CD4-positive, alpha-beta T cell (primary cell): ENCODE results near the gene COL24A1. TPM values are rescaled to one million over a fixed set of nuclear protein-coding genes. Genes with fewer than 3 reads are reported as not detected.

ENCODE experiments used
- ATAC-seq: fragments of 200-7000 bp; cut with Tn5 transposase; one replicate; pipeline ENCODE4 v1.10.0; 2022; ENCODE audit warnings: mild to moderate bottlenecking; ENCODE audit not compliant: poor library complexity
- CTCF ChIA-PET: fragments of 350-600 bp; sonication (Branson Sonifier 250); formaldehyde crosslinking; loops from one replicate; lab custom pipeline; 2021; ENCODE audit warnings: antibody characterized with exemption, inconsistent platforms; lab: Charles Lee
- POLR2A ChIA-PET: fragments of 350-600 bp; sonication (Branson Sonifier 250); formaldehyde crosslinking; loops from one replicate; lab custom pipeline; 2021; ENCODE audit warnings: antibody characterized with exemption, inconsistent platforms; lab: Charles Lee
- DNase-seq, 14 experiments: peaks; one replicate each; pipeline ENCODE4 v3.0.0-alpha.2; 2013 to 2020; ENCODE audit warnings: mixed read lengths in 2 of 14
- H3K27ac ChIP-seq, 2 donors: one replicate each; pipeline versions ENCODE4 v1.5.1 to v1.7.0; 2013; ENCODE audit warnings: low read length in 2 of 2, low read depth in 1 of 2, mild to moderate bottlenecking in 1 of 2
- H3K27me3 ChIP-seq, 2 experiments: 1 replicate in 1 of 2; 2 replicates in 1 of 2; pipeline versions ENCODE4 v1.6.1 to v1.7.0; 2013; ENCODE audit warnings: low read length in 2 of 2, control low read depth in 1 of 2, mild to moderate bottlenecking in 1 of 2, moderate library complexity in 1 of 2; ENCODE audit not compliant: insufficient read depth in 2 of 2, control insufficient read depth in 1 of 2
- H3K36me3 ChIP-seq: one replicate; pipeline ENCODE4 v1.6.1; 2013; ENCODE audit warnings: low read length, control low read depth; ENCODE audit not compliant: insufficient read depth
- H3K4me1 ChIP-seq: one replicate; pipeline ENCODE4 v1.6.1; 2013; ENCODE audit warnings: low read length, control low read depth; ENCODE audit not compliant: insufficient read depth
- H3K4me3 ChIP-seq: one replicate; pipeline ENCODE4 v1.5.1; 2013; ENCODE audit warnings: mild to moderate bottlenecking, low read length, moderate library complexity
- H3K9me3 ChIP-seq, 2 experiments: 1 replicate in 1 of 2; 2 replicates in 1 of 2; pipeline versions ENCODE4 v1.6.1 to v1.7.0; 2013; ENCODE audit warnings: low read length in 2 of 2, mild to moderate bottlenecking in 2 of 2, control low read depth in 1 of 2, moderate library complexity in 1 of 2; ENCODE audit not compliant: control insufficient read depth in 1 of 2, insufficient read depth in 1 of 2
- H3K27ac Mint-ChIP-seq: one replicate; pipeline ENCODE4 v1.8.0; 2020; ENCODE audit warnings: mixed read lengths
- H3K27me3 Mint-ChIP-seq: one replicate; pipeline ENCODE4 v1.8.0; 2021; ENCODE audit warnings: mixed read lengths
- H3K36me3 Mint-ChIP-seq: one replicate; pipeline ENCODE4 v1.8.0; 2021; ENCODE audit warnings: low read depth, mixed read lengths
- H3K4me1 Mint-ChIP-seq: one replicate; pipeline ENCODE4 v1.8.0; 2021; ENCODE audit warnings: low read depth, mixed read lengths
- H3K4me3 Mint-ChIP-seq: one replicate; pipeline ENCODE4 v1.8.0; 2020; ENCODE audit warnings: mild to moderate bottlenecking, mixed read lengths
- H3K9me3 Mint-ChIP-seq: one replicate; pipeline ENCODE4 v1.8.0; 2020; ENCODE audit warnings: mixed read lengths
- intact Hi-C, 2 experiments: fragments of 100-400 bp; cut with DNase I in 1 of 2; cut with micrococcal nuclease in 1 of 2; formaldehyde crosslinking; loops; one replicate each; pipeline versions ENCODE4 v1.15.1 to v1.9.0; 2023 to 2025; cut with DNase I, micrococcal nuclease
- total RNA-seq, 174 experiments: library from RNA in 2 of 174; stranded (reverse) in 2 of 174; gene quantifications; one replicate each; pipeline ENCODE4 v1.2.3 and lab custom pipeline; 2021 to 2026
- TF ChIP-seq, protein P1 (sequence below): fragments of 200-600 bp; IDR thresholded peaks from one replicate; pipeline ENCODE4 v1.8.0; 2022; ENCODE audit warnings: antibody characterized with exemption, mild to moderate bottlenecking

Gene COL24A1
- total RNA-seq, 2 experiments from 2014 or later, result 0.25 TPM; not detected in 1

DNA sequence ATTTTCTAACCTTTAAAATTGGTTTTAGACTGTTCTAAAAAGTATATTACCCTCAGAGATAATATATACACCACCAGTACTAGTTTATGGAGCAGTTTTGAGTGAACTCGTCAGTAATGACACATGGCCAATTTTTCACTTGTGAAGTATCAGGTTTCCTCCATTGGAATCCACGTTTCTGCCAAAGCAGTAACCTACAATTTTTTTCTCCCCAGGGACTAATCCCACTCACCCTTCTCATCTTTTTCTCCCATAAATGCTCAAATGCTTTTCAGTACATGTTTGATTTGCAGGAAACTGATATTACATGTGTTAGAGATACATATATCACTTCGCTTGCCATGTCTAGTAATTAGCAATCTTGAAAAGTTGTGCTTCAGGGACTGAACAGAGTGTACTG lies 94.1 kb downstream of the COL24A1 start:
- Mint-ChIP-seq H3K27ac (no peak overlapping the region), H3K4me1 (no peaks in the 10 kb centered on the region), H3K36me3 (no peaks in the 10 kb centered on the region), H3K4me3 (no peak overlapping the region), H3K27me3 (no peaks in the 10 kb centered on the region), H3K9me3 (no peaks in the 10 kb centered on the region)
- ChIA-PET POLR2A (no interaction called here), CTCF (no interaction called here)
- H3K4me1 ChIP-seq, result no peaks in the 10 kb centered on the region
- no peak overlapping the region for H3K27ac ChIP-seq
- TF ChIP-seq, protein P1, sequence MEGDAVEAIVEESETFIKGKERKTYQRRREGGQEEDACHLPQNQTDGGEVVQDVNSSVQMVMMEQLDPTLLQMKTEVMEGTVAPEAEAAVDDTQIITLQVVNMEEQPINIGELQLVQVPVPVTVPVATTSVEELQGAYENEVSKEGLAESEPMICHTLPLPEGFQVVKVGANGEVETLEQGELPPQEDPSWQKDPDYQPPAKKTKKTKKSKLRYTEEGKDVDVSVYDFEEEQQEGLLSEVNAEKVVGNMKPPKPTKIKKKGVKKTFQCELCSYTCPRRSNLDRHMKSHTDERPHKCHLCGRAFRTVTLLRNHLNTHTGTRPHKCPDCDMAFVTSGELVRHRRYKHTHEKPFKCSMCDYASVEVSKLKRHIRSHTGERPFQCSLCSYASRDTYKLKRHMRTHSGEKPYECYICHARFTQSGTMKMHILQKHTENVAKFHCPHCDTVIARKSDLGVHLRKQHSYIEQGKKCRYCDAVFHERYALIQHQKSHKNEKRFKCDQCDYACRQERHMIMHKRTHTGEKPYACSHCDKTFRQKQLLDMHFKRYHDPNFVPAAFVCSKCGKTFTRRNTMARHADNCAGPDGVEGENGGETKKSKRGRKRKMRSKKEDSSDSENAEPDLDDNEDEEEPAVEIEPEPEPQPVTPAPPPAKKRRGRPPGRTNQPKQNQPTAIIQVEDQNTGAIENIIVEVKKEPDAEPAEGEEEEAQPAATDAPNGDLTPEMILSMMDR, result no peak
- no peak overlapping the region for H3K4me3 ChIP-seq
- intact Hi-C loops, result no loop called here
- H3K36me3 ChIP-seq, result no peaks in the 10 kb centered on the region
- H3K27me3 ChIP-seq, result no peaks in the 10 kb centered on the region
- ATAC-seq, result no peak
- H3K9me3 ChIP-seq, result no peaks in the 10 kb centered on the region
- DNase-seq, result no peak

DNA sequence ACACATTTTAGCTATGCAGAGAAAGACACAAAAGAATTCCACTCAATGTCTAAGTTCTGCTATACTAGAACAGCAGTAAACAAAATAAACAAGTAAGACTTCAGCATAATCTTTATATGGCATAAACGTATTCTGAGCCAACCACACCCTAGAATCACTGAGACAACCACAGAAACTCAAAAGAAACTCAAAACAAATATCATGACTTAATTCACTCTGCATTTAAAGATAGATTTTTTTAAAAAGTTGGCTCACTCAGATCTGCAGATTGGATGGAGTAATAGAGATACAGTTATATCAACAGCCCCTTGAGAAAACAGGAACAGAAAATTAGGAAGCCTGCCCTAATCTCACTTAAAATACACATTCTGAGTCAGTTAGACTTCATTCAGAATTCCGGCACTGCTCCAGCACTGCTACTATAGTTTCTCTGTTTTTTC lies 95.0 kb downstream of the COL24A1 start:
- intact Hi-C loops, result no loop called here
- no peaks in the 10 kb centered on the region for H3K4me1 ChIP-seq
- H3K4me3 Mint-ChIP-seq, result no peak overlapping the region
- no peaks in the 10 kb centered on the region for H3K27me3 ChIP-seq
- H3K36me3 Mint-ChIP-seq, result no peaks in the 10 kb centered on the region
- ATAC-seq, result no peak
- H3K4me1 Mint-ChIP-seq, result no peaks in the 10 kb centered on the region
- H3K27ac ChIP-seq, result no peak overlapping the region
- no peak overlapping the region for H3K4me3 ChIP-seq
- DNase-seq, result peak in 1 of 14 experiments; percentile 1
- TF ChIP-seq, protein P1, result no peak
- CTCF ChIA-PET, result no interaction called here
- no peaks in the 10 kb centered on the region for H3K9me3 Mint-ChIP-seq
- H3K9me3 ChIP-seq, result no peaks in the 10 kb centered on the region
- POLR2A ChIA-PET, result no interaction called here
- no peak overlapping the region for H3K27ac Mint-ChIP-seq
- H3K36me3 ChIP-seq, result no peaks in the 10 kb centered on the region
- H3K27me3 Mint-ChIP-seq, result no peaks in the 10 kb centered on the region

DNA sequence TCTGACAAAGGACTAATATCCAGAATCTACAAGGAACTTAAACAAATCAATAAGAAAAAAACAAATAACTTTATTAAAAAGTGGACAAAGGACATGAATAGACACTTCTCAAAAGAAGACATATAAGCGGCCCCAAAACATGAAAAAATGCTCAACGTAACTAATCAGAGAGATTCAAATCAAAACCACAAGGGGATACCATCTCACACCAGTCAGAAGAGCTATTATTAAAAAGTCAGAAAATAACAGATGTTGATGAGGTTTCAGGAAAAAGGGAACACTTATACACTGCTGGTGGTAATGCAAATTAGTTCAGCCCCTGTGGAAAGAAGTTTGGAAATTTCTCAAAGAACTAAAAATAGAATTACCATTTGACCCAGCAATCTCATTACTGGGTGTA lies 102.2 kb downstream of the COL24A1 start:
- Mint-ChIP-seq H3K4me1 (no peaks in the 10 kb centered on the region), H3K9me3 (no peaks in the 10 kb centered on the region), H3K27me3 (no peaks in the 10 kb centered on the region), H3K4me3 (no peak overlapping the region), H3K27ac (no peak overlapping the region), H3K36me3 (no peaks in the 10 kb centered on the region)
- H3K4me1 ChIP-seq, result no peaks in the 10 kb centered on the region
- H3K4me3 ChIP-seq, result no peak overlapping the region
- POLR2A ChIA-PET, result no interaction called here
- no peaks in the 10 kb centered on the region for H3K9me3 ChIP-seq
- ATAC-seq, result no peak
- H3K27ac ChIP-seq, result no peak overlapping the region
- CTCF ChIA-PET, result no interaction called here
- H3K27me3 ChIP-seq, result no peaks in the 10 kb centered on the region
- no peak for DNase-seq
- intact Hi-C loops, result no loop called here
- TF ChIP-seq, protein P1, result no peak
- H3K36me3 ChIP-seq, result no peaks in the 10 kb centered on the region
